HepG2 (cell line): ENCODE results near the gene POLA1. TPM values are rescaled to one million over a fixed set of nuclear protein-coding genes. Genes with fewer than 3 reads are reported as not detected.

Experiments used
- AGO2 ChIP-seq: fragments of 200-400 bp; formaldehyde crosslinking; optimal IDR thresholded peaks from 2 replicates; pipeline ENCODE3; 2017; ENCODE audit warnings: mild to moderate bottlenecking, low read depth, low read length, moderate library complexity
- HCFC1 ChIP-seq: fragments of 150-350 bp; IDR thresholded peaks from 2 replicates; pipeline ENCODE4 v1.6.1; 2014; ENCODE audit warnings: low read depth, low read length
- HNF1A ChIP-seq, 2 experiments: sonication (generic) in 1 of 2; formaldehyde crosslinking in 1 of 2; IDR thresholded peaks; 2 replicates each; pipeline versions ENCODE4 v1.4.0 to v1.6.1; 2016 to 2020; ENCODE audit warnings: borderline replicate concordance in 1 of 2, low read depth in 1 of 2, mild to moderate bottlenecking in 1 of 2, missing genetic modification reagents in 1 of 2
- HOXD1 ChIP-seq: sonication (generic); formaldehyde crosslinking; IDR thresholded peaks from 2 replicates; pipeline ENCODE4 v1.5.0; 2020; ENCODE audit warnings: missing genetic modification reagents
- ISX ChIP-seq: sonication (generic); formaldehyde crosslinking; conservative IDR thresholded peaks from 2 replicates; pipeline ENCODE4 v1.5.0; 2020; ENCODE audit warnings: missing genetic modification reagents
- KLF11 ChIP-seq: IDR thresholded peaks from 2 replicates; pipeline ENCODE4 v1.6.1; 2016; ENCODE audit warnings: missing compliant biosample characterization
- LCORL ChIP-seq, 2 experiments: fragments of 450-650 bp in 1 of 2; sonication (generic) in 1 of 2; formaldehyde crosslinking in 1 of 2; IDR thresholded peaks; 2 replicates each; pipeline versions ENCODE4 v1.5.0 to v1.6.1; 2017 to 2020; ENCODE audit warnings: antibody characterized with exemption in 1 of 2, missing genetic modification reagents in 1 of 2
- MED8 ChIP-seq: sonication (generic); formaldehyde crosslinking; IDR thresholded peaks from 2 replicates; pipeline ENCODE4 v1.8.1; 2023; ENCODE audit warnings: mild to moderate bottlenecking, missing genetic modification reagents; ENCODE audit not compliant: insufficient replicate concordance
- MIER2 ChIP-seq: IDR thresholded peaks from 2 replicates; pipeline ENCODE4 v1.6.1; 2016; ENCODE audit warnings: missing biosample characterization, missing genetic modification reagents
- MIER3 ChIP-seq: IDR thresholded peaks from 2 replicates; pipeline ENCODE4 v1.6.1; 2016; ENCODE audit warnings: missing compliant biosample characterization, borderline replicate concordance
- NCOR1 ChIP-seq: fragments of 200-600 bp; sonication (generic); IDR thresholded peaks from 2 replicates; pipeline ENCODE4 v1.7.0; 2017; ENCODE audit warnings: antibody characterized with exemption, low read length, borderline replicate concordance
- SCMH1 ChIP-seq: sonication (generic); formaldehyde crosslinking; IDR thresholded peaks from 2 replicates; pipeline ENCODE4 v1.9.0; 2021; ENCODE audit warnings: missing genetic modification reagents, mild to moderate bottlenecking, borderline replicate concordance
- SNRNP70 ChIP-seq: fragments of 200-400 bp; formaldehyde crosslinking; IDR thresholded peaks from 2 replicates; pipeline ENCODE4 v1.6.1; 2017; ENCODE audit warnings: mild to moderate bottlenecking, low read depth, low read length, moderate library complexity
- SP2 ChIP-seq: sonication (generic); formaldehyde crosslinking; IDR thresholded peaks from 2 replicates; pipeline ENCODE4 v1.5.1; 2020; ENCODE audit warnings: mild to moderate bottlenecking, missing genetic modification reagents
- TSC22D2 ChIP-seq: sonication (generic); formaldehyde crosslinking; IDR thresholded peaks from 2 replicates; pipeline ENCODE4 v1.5.1; 2020; ENCODE audit warnings: missing genetic modification reagents, mild to moderate bottlenecking, borderline replicate concordance
- ZBTB8A ChIP-seq: sonication (generic); formaldehyde crosslinking; IDR thresholded peaks from 2 replicates; pipeline ENCODE4 v1.4.0; 2020; ENCODE audit warnings: mild to moderate bottlenecking, low read depth, missing genetic modification reagents, borderline replicate concordance
- ZFP82 ChIP-seq: sonication (generic); formaldehyde crosslinking; IDR thresholded peaks from 2 replicates; pipeline ENCODE4 v1.5.1; 2020; ENCODE audit warnings: mild to moderate bottlenecking, missing genetic modification reagents, borderline replicate concordance
- ZNF160 ChIP-seq: sonication (generic); formaldehyde crosslinking; IDR thresholded peaks from 2 replicates; pipeline ENCODE4 v1.8.0; 2022; ENCODE audit warnings: mild to moderate bottlenecking, inconsistent platforms, missing genetic modification reagents
- ZNF468 ChIP-seq: sonication (generic); formaldehyde crosslinking; IDR thresholded peaks from 2 replicates; pipeline ENCODE4 v1.8.0; 2022; ENCODE audit warnings: mild to moderate bottlenecking, moderate library complexity, missing genetic modification reagents
- ZNF510 ChIP-seq: sonication (generic); formaldehyde crosslinking; IDR thresholded peaks from 2 replicates; pipeline ENCODE4 v1.4.0; 2020; ENCODE audit warnings: low read depth, mild to moderate bottlenecking, missing genetic modification reagents
- ZNF549 ChIP-seq: sonication (generic); formaldehyde crosslinking; IDR thresholded peaks from 2 replicates; pipeline ENCODE4 v1.5.0; 2020; ENCODE audit warnings: missing genetic modification reagents
- ZNF879 ChIP-seq: sonication (generic); formaldehyde crosslinking; IDR thresholded peaks from 2 replicates; pipeline ENCODE4 v1.8.1; 2023; ENCODE audit warnings: missing genetic modification reagents
- polyA plus RNA-seq, 8 experiments: library from polyadenylated mRNA; depleted of rRNA in 3 of 8; stranded (reverse) in 7 of 8; unstranded in 1 of 8; fragments of >200 nt; fragmentation: Illumina TruSeq in 4 of 8; extraction: Trizol in 4 of 8; gene quantifications; 2 replicates each; pipeline versions ENCODE4 v1.2.1 to v1.2.3, GENCODE V29; 2011 to 2016; ENCODE audit warnings: low read depth in 4 of 8, missing spikeins in 1 of 8, mixed read lengths in 1 of 8; ENCODE audit not compliant: insufficient read depth in 1 of 8
- total RNA-seq, 5 experiments: library from RNA; depleted of rRNA; stranded (reverse); fragments of >200 nt; fragmentation: Illumina TruSeq; extraction: Trizol; gene quantifications; 2 replicates each; pipeline ENCODE4 v1.2.3, GENCODE V29; 2016; ENCODE audit warnings: low read depth in 1 of 5
- TF ChIP-seq, protein P1 (sequence below): sonication (generic); formaldehyde crosslinking; IDR thresholded peaks from 2 replicates; pipeline ENCODE4 v1.4.0; 2020; ENCODE audit warnings: mild to moderate bottlenecking, missing genetic modification reagents
- TF ChIP-seq, protein P2 (sequence below): sonication (generic); formaldehyde crosslinking; conservative IDR thresholded peaks from 2 replicates; pipeline ENCODE4 v1.8.0; 2022; ENCODE audit warnings: mild to moderate bottlenecking, moderate library complexity, missing genetic modification reagents

POLA1 gene
- total and polyA plus RNA-seq, 2 of the 13 experiments (the other 11 are each of a cell fraction or from before 2014, with no cell fraction given): 3.3 to 26.5 TPM

DNA sequence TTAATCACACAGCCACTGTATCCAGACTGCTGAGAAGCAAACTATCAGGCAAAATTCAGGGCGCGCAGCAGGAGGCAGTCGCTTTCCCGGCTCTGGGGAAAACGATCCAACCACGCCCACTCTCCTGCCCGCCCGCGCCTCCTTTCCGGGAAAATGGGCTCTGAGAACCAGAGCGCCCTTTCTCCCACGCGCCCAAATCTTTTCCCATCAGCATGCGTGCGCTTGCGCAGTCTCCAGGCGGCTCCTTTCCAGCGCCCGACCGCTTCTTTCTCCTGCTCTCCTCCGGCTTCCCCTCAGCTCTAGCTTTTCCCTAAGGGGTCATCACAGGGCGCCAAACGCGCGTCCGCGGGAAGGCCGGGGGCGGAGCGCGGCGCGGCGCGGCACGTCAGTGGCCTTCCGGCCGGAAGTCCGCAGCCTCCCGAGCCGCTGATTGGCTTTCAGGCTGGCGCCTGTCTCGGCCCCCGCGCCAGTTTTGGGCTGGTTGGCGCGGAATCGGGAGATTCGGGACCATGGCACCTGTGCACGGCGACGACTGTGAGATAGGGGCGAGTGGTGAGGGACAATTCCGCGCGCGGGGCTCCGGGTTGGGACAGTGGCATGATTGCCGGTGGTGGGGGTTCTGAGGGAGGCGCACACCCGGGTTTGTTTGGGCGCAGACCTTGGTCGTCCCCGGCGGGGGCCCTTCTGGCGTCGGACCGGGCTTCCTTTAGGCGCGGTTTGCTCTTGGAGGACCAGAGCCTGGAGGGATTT is at the start of gene POLA1 (continued):
- TF ChIP-seq SCMH1 (no peak), MIER3 (CRISPR knock-in tag) (no peak), ZNF160 (CRISPR knock-in tag) (0 out of 2 replicates have a peak, but pooled peaks have one; percentile 24), ZNF510 (CRISPR knock-in tag) (no peak), KLF11 (CRISPR knock-in tag) (no peak), HNF1A (IDR thresholded peaks at IDR 0.05; ENCODE audit: low read depth) (no peak), HNF1A (CRISPR knock-in tag; IDR thresholded peaks at IDR 0.05; ENCODE audit: borderline replicate concordance) (peak; percentile 42; the same call in 1 of the 2 replicates), AGO2 (no peak), ZNF549 (CRISPR knock-in tag) (no peak), SNRNP70 (no peak), NCOR1 (no peak), ZNF468 (CRISPR knock-in tag) (no peak), HCFC1 (peak; percentile 59), ZNF879 (CRISPR knock-in tag) (0 out of 2 replicates have a peak, but pooled peaks have one; percentile 73), TSC22D2 (no peak), HOXD1 (CRISPR knock-in tag) (no peak; the same call in 1 of the 2 replicates), MIER2 (CRISPR knock-in tag) (no peak), ZBTB8A (no peak), ZFP82 (peak; percentile 55; the same call in 1 of the 2 replicates), SP2 (CRISPR knock-in tag) (peak; percentile 78), ISX (CRISPR knock-in tag) (no peak), LCORL (IDR thresholded peaks at IDR 0.05) (no peak), LCORL (CRISPR knock-in tag; IDR thresholded peaks at IDR 0.05) (no peak; the same call in 1 of the 2 replicates), MED8 (CRISPR knock-in tag) (no peak)
- TF ChIP-seq, protein P1, sequence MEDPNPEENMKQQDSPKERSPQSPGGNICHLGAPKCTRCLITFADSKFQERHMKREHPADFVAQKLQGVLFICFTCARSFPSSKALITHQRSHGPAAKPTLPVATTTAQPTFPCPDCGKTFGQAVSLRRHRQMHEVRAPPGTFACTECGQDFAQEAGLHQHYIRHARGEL (CRISPR knock-in tag): no peak
- TF ChIP-seq, protein P2, sequence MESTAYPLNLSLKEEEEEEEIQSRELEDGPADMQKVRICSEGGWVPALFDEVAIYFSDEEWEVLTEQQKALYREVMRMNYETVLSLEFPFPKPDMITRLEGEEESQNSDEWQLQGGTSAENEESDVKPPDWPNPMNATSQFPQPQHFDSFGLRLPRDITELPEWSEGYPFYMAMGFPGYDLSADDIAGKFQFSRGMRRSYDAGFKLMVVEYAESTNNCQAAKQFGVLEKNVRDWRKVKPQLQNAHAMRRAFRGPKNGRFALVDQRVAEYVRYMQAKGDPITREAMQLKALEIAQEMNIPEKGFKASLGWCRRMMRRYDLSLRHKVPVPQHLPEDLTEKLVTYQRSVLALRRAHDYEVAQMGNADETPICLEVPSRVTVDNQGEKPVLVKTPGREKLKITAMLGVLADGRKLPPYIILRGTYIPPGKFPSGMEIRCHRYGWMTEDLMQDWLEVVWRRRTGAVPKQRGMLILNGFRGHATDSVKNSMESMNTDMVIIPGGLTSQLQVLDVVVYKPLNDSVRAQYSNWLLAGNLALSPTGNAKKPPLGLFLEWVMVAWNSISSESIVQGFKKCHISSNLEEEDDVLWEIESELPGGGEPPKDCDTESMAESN (CRISPR knock-in tag): no peak; the same call in 1 of the 2 replicates
